Gastroesophageal sphincter (tissue), 4 donors: ENCODE data around the gene HPSE. TPM values are rescaled to one million over a fixed set of nuclear protein-coding genes. Genes with fewer than 3 reads are reported as not detected.

Experiments
- ATAC-seq: fragments of 150-250 bp; one replicate; pipeline ENCODE4 v1.9.1; 2016; ENCODE audit warnings: mild to moderate bottlenecking, moderate library complexity
- H3K27ac ChIP-seq, 4 donors: fragments of 200-600 bp; sonication (generic) in 3 of 4; 1 replicate in 3 of 4; 2 replicates in 1 of 4; pipeline ENCODE4 v1.5.1; 2016 to 2019
- H3K27me3 ChIP-seq: fragments of 200-600 bp; sonication (generic); one replicate; pipeline ENCODE4 v1.5.1; 2019
- H3K36me3 ChIP-seq, 2 donors: fragments of 200-600 bp; sonication (generic); one replicate each; pipeline ENCODE4 v1.5.1; 2019; ENCODE audit warnings: control low read depth in 1 of 2
- H3K4me1 ChIP-seq, 3 donors: fragments of 200-600 bp; sonication (generic); 1 replicate in 2 of 3; 2 replicates in 1 of 3; pipeline ENCODE4 v1.5.1; 2016 to 2019; ENCODE audit warnings: control low read depth in 2 of 3
- H3K4me3 ChIP-seq, 2 donors: fragments of 200-600 bp; sonication (generic); one replicate each; pipeline ENCODE4 v1.5.1; 2019; ENCODE audit warnings: mild to moderate bottlenecking in 1 of 2, moderate library complexity in 1 of 2
- H3K9me3 ChIP-seq, 3 donors: fragments of 200-600 bp; sonication (generic); one replicate each; pipeline ENCODE4 v1.5.1; 2017 to 2019; ENCODE audit warnings: control low read depth in 2 of 3
- EP300 ChIP-seq: sonication (generic); formaldehyde crosslinking; IDR thresholded peaks from one replicate; pipeline ENCODE4 v1.6.1; 2017; ENCODE audit warnings: antibody characterized with exemption, mild to moderate bottlenecking
- POLR2A ChIP-seq, 2 donors: fragments of 450-650 bp; IDR thresholded peaks; one replicate each; pipeline ENCODE4 v1.6.1; 2017; ENCODE audit warnings: antibody characterized with exemption in 2 of 2, mild to moderate bottlenecking in 2 of 2, moderate library complexity in 1 of 2
- POLR2AphosphoS5 ChIP-seq: sonication (generic); formaldehyde crosslinking; IDR thresholded peaks from one replicate; pipeline ENCODE4 v1.6.1; 2017; ENCODE audit warnings: antibody characterized with exemption
- WGBS, 2 donors: methylation state at CpG; one replicate each; pipeline ENCODE4 v1.1.5; 2018; ENCODE audit warnings: low coverage in 1 of 2; 5-methylcytosine and 5-hydroxymethylcytosine counted together
- total RNA-seq, 4 donors: library from RNA; depleted of rRNA; stranded (reverse); fragments of >200 nt; gene quantifications; one replicate each; pipeline ENCODE4 v1.1.0, GENCODE V29; 2016
- TF ChIP-seq, protein P1 (sequence below), 4 experiments: fragments of 200-600 bp in 2 of 4; fragments of 450-650 bp in 2 of 4; sonication (generic) in 1 of 4; IDR thresholded peaks; one replicate each; pipeline ENCODE4 v1.5.1; 2017 to 2019; ENCODE audit warnings: antibody characterized with exemption in 4 of 4, mild to moderate bottlenecking in 2 of 4, moderate library complexity in 2 of 4

The HPSE gene
- total RNA-seq, 4 donors from 2014 or later: 0.47 to 3.3 (median 1.5) TPM

DNA sequence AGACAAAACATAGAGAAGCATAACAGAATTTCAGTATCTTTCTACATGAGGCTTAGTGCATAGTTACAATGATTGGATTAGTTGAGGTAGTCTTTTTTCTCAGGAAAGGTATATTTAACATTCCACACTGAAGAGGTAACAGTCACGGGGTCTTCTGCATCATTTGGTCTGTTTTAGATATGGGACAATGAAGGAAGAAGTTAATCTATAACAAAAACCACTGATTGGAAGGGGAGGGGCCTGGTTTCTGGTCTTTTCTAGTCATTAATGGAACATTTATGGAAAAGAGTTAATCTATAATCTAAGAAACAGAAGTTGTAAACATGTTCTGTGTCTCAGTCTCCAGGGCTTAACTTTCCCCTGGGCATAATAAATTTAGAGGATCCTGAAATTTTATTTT is 37.3 kb upstream of the HPSE start:
- WGBS, 2 donors: 88 to 100% methylated on average over 1 of the region's 1 CpG
- Histone ChIP-seq H3K36me3 (no peaks in the 10 kb centered on the region), H3K9me3 (no peaks in the 10 kb centered on the region), H3K27me3 (no peaks in the 10 kb centered on the region), H3K4me1 (no peaks in the 10 kb centered on the region), H3K4me3 (no peak overlapping the region), H3K27ac (no peak overlapping the region)
- TF ChIP-seq POLR2A (IDR thresholded peaks at IDR 0.05) (no peak), EP300 (no peak), POLR2AphosphoS5 (no peak)
- TF ChIP-seq, protein P1, sequence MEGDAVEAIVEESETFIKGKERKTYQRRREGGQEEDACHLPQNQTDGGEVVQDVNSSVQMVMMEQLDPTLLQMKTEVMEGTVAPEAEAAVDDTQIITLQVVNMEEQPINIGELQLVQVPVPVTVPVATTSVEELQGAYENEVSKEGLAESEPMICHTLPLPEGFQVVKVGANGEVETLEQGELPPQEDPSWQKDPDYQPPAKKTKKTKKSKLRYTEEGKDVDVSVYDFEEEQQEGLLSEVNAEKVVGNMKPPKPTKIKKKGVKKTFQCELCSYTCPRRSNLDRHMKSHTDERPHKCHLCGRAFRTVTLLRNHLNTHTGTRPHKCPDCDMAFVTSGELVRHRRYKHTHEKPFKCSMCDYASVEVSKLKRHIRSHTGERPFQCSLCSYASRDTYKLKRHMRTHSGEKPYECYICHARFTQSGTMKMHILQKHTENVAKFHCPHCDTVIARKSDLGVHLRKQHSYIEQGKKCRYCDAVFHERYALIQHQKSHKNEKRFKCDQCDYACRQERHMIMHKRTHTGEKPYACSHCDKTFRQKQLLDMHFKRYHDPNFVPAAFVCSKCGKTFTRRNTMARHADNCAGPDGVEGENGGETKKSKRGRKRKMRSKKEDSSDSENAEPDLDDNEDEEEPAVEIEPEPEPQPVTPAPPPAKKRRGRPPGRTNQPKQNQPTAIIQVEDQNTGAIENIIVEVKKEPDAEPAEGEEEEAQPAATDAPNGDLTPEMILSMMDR (IDR thresholded peaks at IDR 0.05): no peak
- no peak for ATAC-seq

DNA sequence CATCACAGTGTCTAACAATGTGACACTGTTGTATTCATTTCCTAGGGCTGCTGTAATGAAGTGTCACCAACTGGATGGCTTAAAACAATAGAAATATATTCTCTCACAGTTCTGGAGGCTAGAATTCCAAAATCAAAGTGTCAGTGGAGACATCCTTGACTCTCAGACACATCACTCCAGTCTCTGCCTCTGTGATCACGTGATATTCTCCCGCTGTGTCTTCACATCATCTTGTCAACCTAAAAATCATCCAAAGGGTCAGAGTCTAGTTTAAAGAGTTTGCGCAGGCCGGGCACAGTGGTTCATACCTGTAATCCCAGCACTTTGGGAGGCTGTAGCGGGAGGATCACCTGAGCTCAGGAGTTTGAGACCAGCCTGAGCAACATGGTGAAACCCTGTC is 36.6 kb upstream of the HPSE start:
- TF ChIP-seq POLR2AphosphoS5 (no peak), POLR2A (IDR thresholded peaks at IDR 0.05) (no peak)
- 91 to 100% methylated on average over 3 of the region's 5 CpGs for WGBS, 2 donors
- Histone ChIP-seq H3K9me3 (no peaks in the 10 kb centered on the region), H3K27ac (no peak overlapping the region), H3K4me3 (no peak overlapping the region), H3K4me1 (no peaks in the 10 kb centered on the region), H3K36me3 (no peaks in the 10 kb centered on the region), H3K27me3 (no peaks in the 10 kb centered on the region)
- ATAC-seq: no peak

DNA sequence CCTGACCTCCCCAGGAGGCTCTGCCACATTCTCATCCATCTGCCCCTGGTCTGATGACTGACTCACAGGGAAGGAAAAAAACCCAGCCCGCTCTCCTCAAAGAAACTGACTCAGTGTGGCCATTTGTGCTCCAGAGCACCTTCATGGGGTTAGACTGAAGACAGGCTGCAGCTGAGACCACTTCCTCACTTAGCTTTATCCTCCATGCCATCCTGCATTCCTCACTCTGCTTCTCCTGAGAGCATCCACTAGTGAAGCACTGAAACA is 35.9 kb upstream of the HPSE start:
- WGBS, 2 donors: no CpG with 5 or more reads among the region's 1 CpG
- peak; percentile 10 for ATAC-seq
- no peaks in the 10 kb centered on the region for H3K36me3 ChIP-seq

DNA sequence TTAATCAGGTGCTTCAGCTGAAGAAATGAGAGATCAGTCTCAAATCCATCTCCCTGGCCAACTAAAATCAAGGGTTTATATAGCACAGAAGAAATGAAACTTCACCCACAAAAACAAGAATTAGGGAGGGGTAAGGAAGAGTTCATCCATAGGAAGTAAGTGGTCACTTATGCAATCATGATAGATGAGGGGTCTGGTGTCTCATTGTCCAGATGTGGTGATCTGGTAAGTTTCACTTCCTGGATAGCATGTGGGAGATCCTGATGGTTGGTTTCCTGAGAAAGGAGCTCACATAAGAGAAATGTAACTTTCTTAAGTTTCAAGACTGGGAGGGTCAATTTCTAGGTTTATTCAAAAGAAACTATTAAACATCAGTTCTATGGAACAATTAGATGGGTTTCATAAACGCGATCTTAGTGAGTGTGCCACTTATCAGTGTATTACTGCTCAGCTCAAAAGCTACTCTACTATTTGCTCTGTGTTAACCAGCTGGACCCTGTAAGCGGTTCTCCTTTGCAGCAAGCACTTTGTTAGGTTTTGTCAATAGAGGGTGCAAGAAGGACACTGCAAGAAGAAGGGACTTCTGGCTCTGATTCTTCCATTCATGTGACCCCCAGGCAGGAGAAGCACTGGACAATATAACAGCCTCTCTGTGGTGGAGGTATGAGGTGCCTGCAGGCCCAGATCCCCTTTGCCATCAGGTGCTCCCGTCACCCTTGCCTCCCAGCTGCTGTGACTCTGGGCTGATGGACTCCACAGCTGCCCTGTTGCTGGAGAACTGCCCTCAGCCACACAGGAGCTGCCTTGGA is 35.4 kb upstream of the HPSE start:
- H3K4me1 ChIP-seq: no peaks in the 10 kb centered on the region
- H3K4me3 ChIP-seq: no peak overlapping the region
- ATAC-seq: peak; percentile 5
- no peaks in the 10 kb centered on the region for H3K9me3 ChIP-seq
- H3K27me3 ChIP-seq: no peaks in the 10 kb centered on the region
- TF ChIP-seq, protein P1 (IDR thresholded peaks at IDR 0.05): no peak
- TF ChIP-seq POLR2A (IDR thresholded peaks at IDR 0.05): no peak
- TF ChIP-seq EP300: no peak
- TF ChIP-seq POLR2AphosphoS5: no peak
- 19 to 43% methylated on average over 3 of the region's 4 CpGs for WGBS, 2 donors
- no peaks in the 10 kb centered on the region for H3K36me3 ChIP-seq
- H3K27ac ChIP-seq: no peak overlapping the region

More for the DNA sequence above, 35.9 kb upstream of the HPSE start:
- H3K27ac ChIP-seq: no peak overlapping the region
- H3K27me3 ChIP-seq: no peaks in the 10 kb centered on the region
- no peaks in the 10 kb centered on the region for H3K4me1 ChIP-seq
- TF ChIP-seq EP300 (no peak), POLR2A (IDR thresholded peaks at IDR 0.05) (no peak), POLR2AphosphoS5 (no peak)
- TF ChIP-seq, protein P1 (IDR thresholded peaks at IDR 0.05): no peak
- H3K4me3 ChIP-seq: no peak overlapping the region
- no peaks in the 10 kb centered on the region for H3K9me3 ChIP-seq

DNA sequence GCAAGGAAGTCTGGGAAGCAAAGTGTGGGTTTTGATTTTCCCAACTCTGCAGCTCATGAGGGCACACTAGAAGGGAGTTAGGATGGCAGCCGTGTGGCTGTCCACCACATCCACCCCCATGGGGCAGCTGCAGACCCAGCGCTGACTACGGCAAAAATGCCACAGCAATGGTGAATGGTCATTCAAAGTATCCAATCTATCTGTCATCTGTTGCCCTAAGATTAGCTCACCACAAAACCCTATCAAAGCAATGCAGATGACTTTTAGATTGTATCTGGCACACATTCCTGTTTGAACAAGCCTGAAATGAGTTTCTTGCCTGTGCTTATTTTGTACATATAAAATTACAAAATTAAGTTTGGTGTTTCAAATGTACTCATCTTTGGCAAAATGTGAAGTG is 29.7 kb upstream of the HPSE start:
- TF ChIP-seq POLR2A (IDR thresholded peaks at IDR 0.05): no peak
- no peak for TF ChIP-seq POLR2AphosphoS5
- TF ChIP-seq, protein P1 (IDR thresholded peaks at IDR 0.05): no peak
- TF ChIP-seq EP300: no peak
- no peaks in the 10 kb centered on the region for H3K27me3 ChIP-seq
- 80 to 82% methylated on average over 1 to 3 of the region's 3 CpGs for WGBS, 2 donors
- no peak overlapping the region for H3K4me3 ChIP-seq
- H3K9me3 ChIP-seq: no peaks in the 10 kb centered on the region
- no peak overlapping the region for H3K27ac ChIP-seq
- no peaks in the 10 kb centered on the region for H3K36me3 ChIP-seq
- no peaks in the 10 kb centered on the region for H3K4me1 ChIP-seq
- no peak for ATAC-seq
